Endothelial cell of umbilical vein (primary cell): ENCODE measurements around the gene MYH10. TPM values are rescaled to one million over a fixed set of nuclear protein-coding genes. Genes with fewer than 3 reads are reported as not detected.

Source experiments
- BruUV-seq: library from RNA; stranded (reverse); fragments of 400-500 nt; replicated peaks from 2 replicates; lab custom pipeline; 2021; lab: Mats Ljungman, UMichigan
- CTCF ChIA-PET: fragments of 300-600, 350-600 bp; sonication (Branson Sonifier 250); formaldehyde crosslinking; loops from one replicate; lab custom pipeline; 2021; ENCODE audit warnings: antibody characterized with exemption, inconsistent platforms; lab: Charles Lee
- POLR2A ChIA-PET: fragments of 300-600, 350-600 bp; sonication (Branson Sonifier 250); formaldehyde crosslinking; loops from one replicate; lab custom pipeline; 2021; ENCODE audit warnings: antibody characterized with exemption, inconsistent platforms; lab: Charles Lee
- DNase-seq: peaks from one replicate; pipeline ENCODE4 v3.0.0-alpha.2; 2011; ENCODE audit warnings: low read depth, low spot score
- FAIRE-seq: peaks from 2 replicates; lab custom pipeline; 2011; peaks lifted over from hg19 to GRCh38; lab: Jason Lieb, UNC
- H2AFZ ChIP-seq: 2 replicates; pipeline ENCODE4 v1.6.0; 2012; ENCODE audit warnings: low read depth, low read length, control low read depth, inconsistent platforms
- H3K27ac ChIP-seq: 2 replicates; pipeline ENCODE4 v1.5.1; 2011; ENCODE audit warnings: low read depth, mild to moderate bottlenecking, control low read depth, low read length, moderate library complexity; ENCODE audit not compliant: insufficient read depth
- H3K27me3 ChIP-seq, 2 experiments: 2 replicates each; pipeline versions ENCODE4 v1.6.0 to v1.6.1; 2011; ENCODE audit warnings: low read length in 2 of 2, mixed read lengths in 1 of 2; ENCODE audit not compliant: control insufficient read depth in 2 of 2, insufficient read depth in 2 of 2
- H3K36me3 ChIP-seq, 2 experiments: 2 replicates in 1 of 2; 3 replicates in 1 of 2; pipeline ENCODE4 v1.5.1; 2011; ENCODE audit warnings: low read length in 2 of 2, mild to moderate bottlenecking in 1 of 2, moderate library complexity in 1 of 2; ENCODE audit not compliant: control insufficient read depth in 2 of 2, insufficient read depth in 2 of 2; ENCODE audit errors: extremely low read depth in 1 of 2
- H3K4me1 ChIP-seq: 3 replicates; pipeline ENCODE4 v1.5.1; 2011; ENCODE audit warnings: mild to moderate bottlenecking, low read length; ENCODE audit not compliant: control insufficient read depth, insufficient read depth; ENCODE audit errors: extremely low read depth
- H3K4me2 ChIP-seq: 2 replicates; pipeline ENCODE4 v1.6.1; 2011; ENCODE audit warnings: low read length, control low read depth, mixed read lengths; ENCODE audit not compliant: insufficient read depth
- H3K4me3 ChIP-seq, 3 experiments: fragments of 200-600 bp in 1 of 3; sonication (generic), shearing (Covaris generic) in 1 of 3; replicated peaks in 1 of 3; 2 replicates each; pipeline ENCODE4 v1.5.1; 2011 to 2016; ENCODE audit warnings: control low read depth in 3 of 3, low read length in 3 of 3, mild to moderate bottlenecking in 2 of 3, inconsistent platforms in 1 of 3, low read depth in 1 of 3, moderate library complexity in 1 of 3; ENCODE audit not compliant: insufficient read depth in 1 of 3
- H3K79me2 ChIP-seq: 2 replicates; pipeline ENCODE4 v1.6.0; 2012; ENCODE audit warnings: low read length, inconsistent platforms; ENCODE audit not compliant: control insufficient read depth, insufficient read depth
- H3K9ac ChIP-seq: replicated peaks from 2 replicates; pipeline ENCODE3; 2011; ENCODE audit warnings: low read length, control low read depth; ENCODE audit not compliant: insufficient read depth; ENCODE audit errors: extremely low read depth
- H3K9me1 ChIP-seq: replicated peaks from 3 replicates; pipeline ENCODE4 v1.6.0; 2011; ENCODE audit warnings: mild to moderate bottlenecking, low read length; ENCODE audit not compliant: control insufficient read depth, insufficient read depth; ENCODE audit errors: extremely low read depth
- H3K9me3 ChIP-seq: replicated peaks from 2 replicates; pipeline ENCODE4 v1.5.1; 2012; ENCODE audit warnings: low read length, inconsistent platforms; ENCODE audit not compliant: control insufficient read depth, insufficient read depth
- H4K20me1 ChIP-seq: replicated peaks from 2 replicates; pipeline ENCODE3; 2011; ENCODE audit warnings: mild to moderate bottlenecking, low read length; ENCODE audit not compliant: control insufficient read depth, insufficient read depth; ENCODE audit errors: extremely low read depth
- CTCF ChIP-seq, 2 donors: IDR thresholded peaks; 1 replicate in 1 of 2; 2 replicates in 1 of 2; pipeline ENCODE4 v1.5.1; 2011; ENCODE audit warnings: low read length in 2 of 2, mild to moderate bottlenecking in 2 of 2, moderate library complexity in 2 of 2, control low read depth in 1 of 2, inconsistent platforms in 1 of 2, low read depth in 1 of 2; ENCODE audit not compliant: insufficient read depth in 1 of 2; ENCODE audit errors: extremely low read depth in 1 of 2
- EZH2 ChIP-seq: IDR thresholded peaks from 2 replicates; pipeline ENCODE4 v1.6.1; 2012; ENCODE audit warnings: borderline replicate concordance, low read depth, mild to moderate bottlenecking, moderate library complexity, low read length, inconsistent platforms; ENCODE audit not compliant: severe bottlenecking
- FOS ChIP-seq: IDR thresholded peaks from 2 replicates; pipeline ENCODE4 v1.6.1; 2011; ENCODE audit warnings: mild to moderate bottlenecking, low read length, moderate library complexity, borderline replicate concordance; ENCODE audit not compliant: insufficient read depth
- GATA2 ChIP-seq: IDR thresholded peaks from 2 replicates; pipeline ENCODE4 v1.7.0; 2011; ENCODE audit warnings: low read depth, mild to moderate bottlenecking, moderate library complexity, mixed read lengths, low read length; ENCODE audit not compliant: insufficient read length, insufficient read depth
- JUN ChIP-seq: IDR thresholded peaks from 2 replicates; pipeline ENCODE4 v1.6.1; 2011; ENCODE audit warnings: borderline replicate concordance, low read depth; ENCODE audit not compliant: insufficient read length, insufficient read depth
- MAX ChIP-seq: IDR thresholded peaks from 2 replicates; pipeline ENCODE4 v1.6.1; 2011; ENCODE audit not compliant: insufficient read depth, insufficient read length
- MYC ChIP-seq: IDR thresholded peaks from one replicate; pipeline ENCODE4 v1.6.1; 2011; ENCODE audit warnings: mild to moderate bottlenecking, low read depth, low read length
- POLR2A ChIP-seq: IDR thresholded peaks from 2 replicates; pipeline ENCODE4 v1.6.1; 2012; ENCODE audit warnings: low read depth, mild to moderate bottlenecking, control low read depth, low read length
- POLR2AphosphoS5 ChIP-seq: IDR thresholded peaks from 2 replicates; pipeline ENCODE4 v1.6.1; 2012; ENCODE audit warnings: low read depth, mild to moderate bottlenecking, control low read depth, low read length, moderate library complexity; ENCODE audit not compliant: insufficient read depth
- dilution Hi-C: fragments of 300-500 bp; cut with MboI; formaldehyde crosslinking; loops from one replicate; pipeline ENCODE4 v1.15.0; 2019; ENCODE audit warnings: low sequenced_read_pairs; ENCODE audit not compliant: extremely low pct_ligation_motif_present
- intact Hi-C: fragments of 100-400 bp; cut with micrococcal nuclease; formaldehyde crosslinking; loops from one replicate; pipeline ENCODE4 v1.10.0; 2022
- polyA plus RNA-seq, 4 experiments: library from polyadenylated mRNA; depleted of rRNA in 3 of 4; stranded (reverse) in 3 of 4; unstranded in 1 of 4; fragments of >200 nt; gene quantifications; 2 replicates each; pipeline versions ENCODE4 v1.2.1 to v1.2.3, GENCODE V29; 2011 to 2012; ENCODE audit warnings: missing spikeins in 1 of 4
- total RNA-seq: library from RNA; stranded (reverse); gene quantifications from 2 replicates; pipeline ENCODE4 v1.2.3, GENCODE V29; 2021

MYH10 gene
- total and polyA plus RNA-seq, 2 donors (not counting 3 experiments of a cell fraction or from before 2014, with no cell fraction given), result 73.4 to 232 TPM

GRCh38 chr17:8430966-8431365 is 199.6 kb downstream of the MYH10 start:
- POLR2A ChIA-PET, result no interaction called here
- peaks cover 4% of the 10 kb centered on the region for H3K4me1 ChIP-seq
- no peaks in the 10 kb centered on the region for H3K36me3 ChIP-seq
- no peak overlapping the region for H3K9ac ChIP-seq
- no peaks in the 10 kb centered on the region for H3K9me3 ChIP-seq
- no peaks in the 10 kb centered on the region for H3K79me2 ChIP-seq
- no peak overlapping the region for H3K27ac ChIP-seq
- FAIRE-seq (peak; percentile 50), DNase-seq (peak; percentile 70)
- peak overlapping the region; percentile 46 for H2AFZ ChIP-seq
- CTCF ChIA-PET, result interaction anchor here (1.5 to 1.8 kb wide), 2 partner anchors 21 to 315 kb away, joined by 5 to 10 read pairs; no protein-coding TSS in a partner anchor
- TF ChIP-seq POLR2AphosphoS5 (no peak), JUN (no peak), MAX (no peak), FOS (no peak), MYC (no peak), POLR2A (no peak), EZH2 (no peak)
- no peaks in the 10 kb centered on the region for H3K9me1 ChIP-seq
- H3K4me2 ChIP-seq, result no peak overlapping the region
- H3K4me3 ChIP-seq, result no peak overlapping the region
- no TSS peak for BruUV-seq
- no peaks in the 10 kb centered on the region for H4K20me1 ChIP-seq
- intact Hi-C loops, result loop anchor here (10.0 kb wide), 1 partner anchor 204 kb away; the partner anchor contains the start of gene MYH10
- dilution Hi-C loops, result no loop called here
- no peaks in the 10 kb centered on the region for H3K27me3 ChIP-seq

GRCh38 chr17:8426802-8427201 is 203.7 kb downstream of the MYH10 start:
- no peaks in the 10 kb centered on the region for H3K9me3 ChIP-seq
- H3K36me3 ChIP-seq, result no peaks in the 10 kb centered on the region
- H3K27ac ChIP-seq, result no peak overlapping the region
- DNase-seq (no peak), FAIRE-seq (no peak)
- ChIA-PET POLR2A (no interaction called here), CTCF (interaction anchor here (1.2 to 1.9 kb wide), 2 partner anchors 17 to 359 kb away, joined by 3 to 6 read pairs; no protein-coding TSS in a partner anchor)
- no peaks in the 10 kb centered on the region for H3K27me3 ChIP-seq
- intact Hi-C loops (no loop called here), dilution Hi-C loops (no loop called here)
- no TSS peak for BruUV-seq
- TF ChIP-seq MYC (no peak), POLR2A (no peak), JUN (no peak), POLR2AphosphoS5 (no peak), CTCF (IDR thresholded peaks at IDR 0.05; ENCODE audit: extremely low read depth in 1 of 2, insufficient read depth in 1 of 2, low read depth in 1 of 2, low read length in 2 of 2) (no peak), MAX (no peak), EZH2 (no peak), GATA2 (no peak)
- H3K9me1 ChIP-seq, result no peaks in the 10 kb centered on the region
- H3K4me2 ChIP-seq, result no peak overlapping the region
- no peaks in the 10 kb centered on the region for H4K20me1 ChIP-seq
- H2AFZ ChIP-seq, result no peak overlapping the region
- H3K4me1 ChIP-seq, result no peaks in the 10 kb centered on the region
- no peaks in the 10 kb centered on the region for H3K79me2 ChIP-seq
- H3K4me3 ChIP-seq, result no peak overlapping the region
- H3K9ac ChIP-seq, result no peak overlapping the region
